Choroid plexus epithelial cell (primary cell): ENCODE results near the gene COL19A1.

ENCODE experiments used
- DNase-seq: peaks from one replicate; pipeline ENCODE4 v3.0.0-alpha.2; 2010; ENCODE audit warnings: low read depth
- H3K4me3 ChIP-seq: 2 replicates; pipeline ENCODE4 v1.5.1; 2011; ENCODE audit warnings: low read depth, mild to moderate bottlenecking, control low read depth, low read length, moderate library complexity
- TF ChIP-seq, protein P1 (sequence below): conservative IDR thresholded peaks from 2 replicates; pipeline ENCODE4 v1.5.1; 2011; ENCODE audit warnings: low read depth, mild to moderate bottlenecking, control low read depth, inconsistent platforms, low read length, moderate library complexity

Gene COL19A1

DNA sequence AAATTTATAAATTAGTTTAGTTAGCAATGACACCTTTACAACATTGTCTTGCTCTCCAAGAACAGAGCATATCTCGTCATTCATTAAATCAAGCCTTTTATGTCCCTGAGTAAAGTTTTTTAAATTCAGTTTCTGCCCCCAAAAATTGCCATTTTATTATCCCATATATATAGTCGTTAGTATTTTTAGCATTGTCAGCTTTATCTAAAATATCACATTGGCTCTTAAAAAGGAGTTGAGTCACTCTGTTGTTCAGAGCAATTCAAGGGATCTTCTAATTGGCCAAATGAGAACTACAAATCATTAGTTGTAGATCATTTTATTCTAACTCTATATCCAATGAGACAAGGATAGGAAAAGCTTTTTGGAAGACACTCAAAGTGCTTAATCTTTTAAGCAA, 309.4 kb downstream of the COL19A1 start:
- no peak overlapping the region for H3K4me3 ChIP-seq
- no peak for DNase-seq
- TF ChIP-seq, protein P1, sequence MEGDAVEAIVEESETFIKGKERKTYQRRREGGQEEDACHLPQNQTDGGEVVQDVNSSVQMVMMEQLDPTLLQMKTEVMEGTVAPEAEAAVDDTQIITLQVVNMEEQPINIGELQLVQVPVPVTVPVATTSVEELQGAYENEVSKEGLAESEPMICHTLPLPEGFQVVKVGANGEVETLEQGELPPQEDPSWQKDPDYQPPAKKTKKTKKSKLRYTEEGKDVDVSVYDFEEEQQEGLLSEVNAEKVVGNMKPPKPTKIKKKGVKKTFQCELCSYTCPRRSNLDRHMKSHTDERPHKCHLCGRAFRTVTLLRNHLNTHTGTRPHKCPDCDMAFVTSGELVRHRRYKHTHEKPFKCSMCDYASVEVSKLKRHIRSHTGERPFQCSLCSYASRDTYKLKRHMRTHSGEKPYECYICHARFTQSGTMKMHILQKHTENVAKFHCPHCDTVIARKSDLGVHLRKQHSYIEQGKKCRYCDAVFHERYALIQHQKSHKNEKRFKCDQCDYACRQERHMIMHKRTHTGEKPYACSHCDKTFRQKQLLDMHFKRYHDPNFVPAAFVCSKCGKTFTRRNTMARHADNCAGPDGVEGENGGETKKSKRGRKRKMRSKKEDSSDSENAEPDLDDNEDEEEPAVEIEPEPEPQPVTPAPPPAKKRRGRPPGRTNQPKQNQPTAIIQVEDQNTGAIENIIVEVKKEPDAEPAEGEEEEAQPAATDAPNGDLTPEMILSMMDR, result no peak

DNA sequence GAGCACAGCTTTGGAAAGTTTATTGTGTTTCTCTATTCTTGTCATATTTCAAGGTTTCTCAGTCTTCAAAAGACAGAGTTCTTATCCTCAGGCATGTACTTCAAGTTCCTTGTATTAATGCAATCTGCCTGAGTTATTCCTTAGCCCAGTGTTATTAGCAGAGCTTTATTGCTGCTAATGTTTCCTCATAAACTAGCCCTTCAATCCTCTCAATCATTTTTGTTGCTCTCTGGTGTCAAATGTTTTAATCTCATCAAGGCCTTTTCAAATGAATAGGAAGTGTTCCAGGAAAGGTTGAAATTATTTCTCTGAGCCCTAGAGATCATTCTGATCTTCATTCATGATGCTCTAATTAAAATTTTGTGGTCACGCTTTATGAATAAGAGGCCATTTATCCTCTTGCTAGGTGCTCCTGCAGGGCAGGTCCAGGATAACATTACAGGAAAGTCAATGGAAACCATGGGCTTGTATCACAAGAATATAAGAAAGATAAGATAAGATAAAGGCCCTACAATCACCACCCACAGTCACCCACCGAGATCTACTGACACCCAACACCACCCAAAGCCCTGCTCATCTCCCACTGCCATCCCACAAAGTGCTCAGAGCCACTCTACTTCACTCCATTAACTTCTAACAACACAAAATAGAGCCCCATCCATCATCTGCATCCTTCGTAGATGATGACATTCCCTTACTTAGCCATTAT, 310.6 kb downstream of the COL19A1 start:
- no peak for DNase-seq
- TF ChIP-seq, protein P1, result no peak

DNA sequence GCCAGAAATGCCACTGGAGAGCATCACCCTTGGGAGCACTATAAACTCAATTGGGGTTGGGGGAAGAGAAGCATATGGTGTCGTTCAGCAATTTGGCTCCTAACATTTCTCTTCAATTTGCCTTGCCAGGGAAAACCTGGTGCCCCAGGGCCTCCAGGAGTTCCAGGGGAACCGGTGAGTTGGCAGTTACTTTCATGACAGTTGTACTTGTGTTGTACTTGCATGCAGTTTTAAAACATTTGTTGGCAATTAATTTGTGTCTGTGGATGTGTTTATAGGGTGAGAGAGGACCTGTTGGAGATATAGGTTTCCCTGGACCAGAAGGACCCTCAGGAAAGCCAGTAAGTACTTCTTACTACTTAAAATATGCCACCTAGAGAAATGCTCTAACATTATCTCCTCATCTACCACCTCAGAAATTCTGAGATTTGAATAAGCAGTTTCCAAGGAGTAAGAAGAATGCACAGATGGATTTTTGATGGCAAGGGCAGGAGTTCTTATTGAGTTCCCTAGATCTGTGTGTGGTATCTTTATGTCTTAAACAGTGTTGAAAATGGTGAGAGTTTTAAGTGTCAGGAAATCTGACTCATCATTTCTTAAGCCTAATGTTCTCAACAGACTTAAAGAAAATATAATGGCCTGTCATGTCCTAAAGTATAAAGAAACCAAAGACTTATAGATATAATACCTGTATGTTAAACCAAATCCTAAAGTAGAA, 314.0 kb downstream of the COL19A1 start:
- no peak for DNase-seq
- H3K4me3 ChIP-seq, result no peak overlapping the region
- TF ChIP-seq, protein P1, result no peak

More for the DNA sequence above, 310.6 kb downstream of the COL19A1 start:
- H3K4me3 ChIP-seq, result no peak overlapping the region

DNA sequence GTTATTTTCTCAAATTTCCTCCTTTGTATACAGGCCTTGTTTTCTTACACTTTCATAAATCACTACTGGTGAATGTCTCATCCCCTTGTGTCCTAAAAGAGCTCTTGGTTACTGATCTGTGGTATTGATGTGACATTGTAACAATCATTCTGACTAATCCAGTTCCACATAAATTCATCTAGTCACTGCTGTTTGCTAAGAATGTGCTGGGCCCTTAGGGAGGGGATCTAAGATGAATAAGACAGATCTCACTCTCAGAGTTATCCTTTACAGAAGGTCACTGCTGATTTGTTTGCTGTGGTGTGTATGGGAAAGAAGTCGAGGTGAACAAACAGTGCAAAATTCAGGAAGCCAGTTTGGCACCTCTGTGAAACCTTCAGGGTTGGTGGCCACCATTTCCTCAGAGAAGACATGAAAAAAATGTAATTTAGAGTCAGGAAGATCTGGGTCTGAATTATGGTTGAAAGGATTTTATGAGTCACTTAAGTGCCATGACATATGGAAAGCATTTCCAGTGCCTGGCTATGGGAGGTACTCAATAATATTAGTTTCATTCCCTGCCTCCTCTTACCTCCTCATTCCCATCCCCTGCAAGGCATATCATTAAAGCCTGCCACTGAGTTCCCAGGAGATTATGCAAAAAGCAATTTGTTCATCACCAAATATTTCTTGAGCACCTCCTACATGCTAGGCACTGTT, 314.7 kb downstream of the COL19A1 start:
- no peak for DNase-seq
- H3K4me3 ChIP-seq, result no peak overlapping the region
- TF ChIP-seq, protein P1, result no peak

DNA sequence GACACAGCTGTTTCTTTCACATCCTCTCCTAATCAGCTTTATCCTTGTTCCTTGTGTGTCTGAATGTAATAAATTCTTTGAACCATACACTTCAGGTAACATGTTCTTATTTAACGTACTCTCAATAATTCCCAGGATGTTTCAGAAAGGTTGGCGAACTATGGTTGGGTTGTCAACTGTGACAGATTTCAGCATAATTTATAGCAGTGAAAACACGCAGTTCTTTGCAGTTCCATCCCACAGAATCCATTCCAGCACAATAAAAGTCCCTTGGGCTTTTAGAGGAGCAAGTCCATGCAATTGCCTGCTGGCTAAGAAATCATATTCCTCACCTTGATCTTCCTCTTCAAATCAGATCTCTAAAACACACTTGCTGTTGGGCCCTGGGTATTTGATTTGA, 317.2 kb downstream of the COL19A1 start:
- DNase-seq, result no peak
- no peak overlapping the region for H3K4me3 ChIP-seq

DNA sequence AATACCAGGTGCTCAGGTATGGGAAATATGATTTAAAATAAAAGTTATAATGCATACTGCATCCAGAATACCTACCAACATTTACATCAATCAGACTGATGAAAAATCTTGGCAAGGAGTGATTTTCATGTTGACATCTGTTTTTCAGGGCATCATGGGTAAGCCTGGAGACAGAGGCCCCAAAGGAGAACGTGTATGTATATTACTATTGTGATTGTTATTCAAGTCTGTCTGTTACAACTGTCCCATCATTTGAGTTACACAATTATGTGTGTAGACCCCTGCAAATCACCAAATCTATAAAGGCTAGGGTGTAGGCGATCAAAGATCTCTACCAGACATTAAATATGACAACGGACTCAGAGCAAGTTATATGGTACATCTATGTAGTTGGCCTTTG, 318.4 kb downstream of the COL19A1 start:
- H3K4me3 ChIP-seq, result no peak overlapping the region
- DNase-seq, result no peak
- TF ChIP-seq, protein P1, result no peak

More for the DNA sequence above, 317.2 kb downstream of the COL19A1 start:
- TF ChIP-seq, protein P1, result no peak
